Bronchial epithelial cell (primary cell): ENCODE measurements around the gene KCNJ6. TPM values are rescaled to one million over a fixed set of nuclear protein-coding genes. Genes with fewer than 3 reads are reported as not detected.
A peak's percentile ranks its signal among the peaks of the same experiment; 100 is the strongest.
"Not testable (repeated sequence)": the region's sequence is repeated elsewhere in the genome, so short reads cannot be mapped to it uniquely, and the experiment has no call there.

Experiments
- DNase-seq: peaks from one replicate; pipeline ENCODE4 v3.0.0-alpha.2; 2010; ENCODE audit warnings: low read depth
- FAIRE-seq: peaks from 2 replicates; lab custom pipeline; 2011; peaks lifted over from hg19 to GRCh38; lab: Jason Lieb, UNC
- H3K27me3 ChIP-seq: 2 replicates; pipeline ENCODE4 v1.5.1; 2011; ENCODE audit warnings: low read length; ENCODE audit not compliant: control insufficient read depth, insufficient read depth
- H3K36me3 ChIP-seq: 2 replicates; pipeline ENCODE4 v1.5.1; 2011; ENCODE audit warnings: low read length; ENCODE audit not compliant: control insufficient read depth, insufficient read depth
- H3K4me3 ChIP-seq: 2 replicates; pipeline ENCODE4 v1.5.1; 2011; ENCODE audit warnings: mild to moderate bottlenecking, low read depth, low read length, control low read depth
- CTCF ChIP-seq: IDR thresholded peaks from 2 replicates; pipeline ENCODE4 v1.5.1; 2011; ENCODE audit warnings: mild to moderate bottlenecking, moderate library complexity, low read length, control low read depth, inconsistent platforms; ENCODE audit not compliant: insufficient read depth, severe bottlenecking
- total RNA-seq: library from RNA; depleted of rRNA; stranded (reverse); fragments of >200 nt; gene quantifications from 2 replicates; pipeline ENCODE4 v1.2.1, GENCODE V29; 2014

KCNJ6 gene
- total RNA-seq, 1 donor from 2014 or later, result not detected

DNA sequence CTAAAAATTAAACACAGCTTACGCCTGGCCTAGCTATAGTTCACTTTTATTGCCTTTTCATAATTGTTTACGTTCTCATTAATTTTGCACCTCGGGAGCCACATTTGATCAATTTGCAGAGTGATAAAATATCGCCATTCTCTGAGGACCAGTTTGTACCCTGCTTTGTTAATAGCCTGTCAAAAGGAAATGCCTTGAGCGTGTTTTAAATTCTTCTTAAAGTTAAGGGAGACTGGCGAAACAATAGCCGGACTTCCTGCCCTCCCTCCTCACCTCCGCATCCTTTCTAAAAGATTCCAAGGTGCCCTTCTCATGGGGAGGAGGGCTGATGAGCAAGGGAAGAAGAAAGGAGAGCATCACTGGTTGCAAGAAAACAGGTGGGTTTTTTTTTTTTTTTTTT, 271.6 kb downstream of the KCNJ6 start:
- no peak for DNase-seq
- TF ChIP-seq CTCF, result no peak
- no peak for FAIRE-seq
- Histone ChIP-seq H3K27me3 (no peaks in the 10 kb centered on the region), H3K4me3 (no peak overlapping the region), H3K36me3 (no peaks in the 10 kb centered on the region)

DNA sequence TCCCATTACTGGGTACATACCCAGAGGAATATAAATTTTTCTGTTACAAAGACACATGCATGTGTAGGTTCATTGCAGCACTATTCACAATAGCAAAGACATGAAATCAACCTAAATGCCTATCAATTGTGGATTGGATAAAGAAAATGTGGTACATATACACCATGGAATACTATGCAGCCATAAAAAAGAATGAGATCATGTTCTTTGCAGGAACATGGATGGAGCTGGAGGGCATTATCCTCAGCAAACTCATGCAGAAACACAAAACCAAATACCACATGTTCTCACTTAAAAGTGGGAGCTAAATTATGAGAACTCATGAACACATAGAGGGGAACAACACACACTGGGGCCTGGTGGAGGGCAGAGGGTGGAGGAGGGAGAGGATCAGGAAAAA, 272.4 kb downstream of the KCNJ6 start:
- not testable (repeated sequence) for FAIRE-seq, H3K27me3 ChIP-seq, DNase-seq, H3K36me3 ChIP-seq, H3K4me3 ChIP-seq

GRCh38 chr21:37642493-37642892, 273.8 kb downstream of the KCNJ6 start:
- FAIRE-seq, result no peak
- peak; percentile 64 for DNase-seq
- peak; percentile 55 for TF ChIP-seq CTCF
- Histone ChIP-seq H3K27me3 (no peaks in the 10 kb centered on the region), H3K36me3 (no peaks in the 10 kb centered on the region), H3K4me3 (no peak overlapping the region)

GRCh38 chr21:37639756-37640155, 276.5 kb downstream of the KCNJ6 start:
- Histone ChIP-seq H3K36me3 (no peaks in the 10 kb centered on the region), H3K27me3 (no peaks in the 10 kb centered on the region), H3K4me3 (no peak overlapping the region)
- TF ChIP-seq CTCF, result no peak
- no peak for DNase-seq
- no peak for FAIRE-seq

- FAIRE-seq, result peak; percentile 92
- H3K27me3 ChIP-seq, result no peaks in the 10 kb centered on the region
- no peaks in the 10 kb centered on the region for H3K36me3 ChIP-seq
- DNase-seq, result peak; percentile 97
- TF ChIP-seq CTCF, result no peak
- H3K4me3 ChIP-seq, result no peak overlapping the region
Measured at GRCh38 chr21:37636152-37636860, 280.0 kb downstream of the KCNJ6 start.

- Histone ChIP-seq H3K36me3 (no peaks in the 10 kb centered on the region), H3K4me3 (no peak overlapping the region), H3K27me3 (no peaks in the 10 kb centered on the region)
- no peak for TF ChIP-seq CTCF
- FAIRE-seq, result peak; percentile 89
- DNase-seq, result peak; percentile 93
Measured at GRCh38 chr21:37631319-37632117, 284.7 kb downstream of the KCNJ6 start.
